Measurements from ENCODE around the gene NTRK3. TPM values are rescaled to one million over a fixed set of nuclear protein-coding genes. Genes with fewer than 3 reads are reported as not detected.

Gene NTRK3
- total RNA-seq, 1 donor from 2014 or later, result not detected

DNA sequence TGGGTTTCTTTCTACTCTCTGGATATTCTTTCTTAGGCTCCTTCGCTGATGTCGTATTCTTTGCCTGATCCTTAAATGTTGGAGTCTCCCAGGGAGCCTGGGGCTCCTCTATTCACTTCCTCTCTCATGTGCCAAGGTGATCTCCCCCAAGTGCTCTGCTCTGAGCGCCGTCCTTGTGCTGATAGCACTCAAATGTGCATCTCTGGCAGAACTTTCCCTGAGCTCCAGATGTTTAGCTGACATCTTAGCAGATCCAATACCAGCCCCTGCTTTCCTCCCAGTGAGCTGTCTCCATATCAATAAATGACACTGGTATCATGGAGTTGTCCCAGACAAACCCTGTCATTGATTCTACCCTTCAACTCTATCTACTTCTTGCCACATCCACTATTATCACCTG is 62.4 kb downstream of the NTRK3 start:
- no peak overlapping the region for H3K27ac Mint-ChIP-seq
- H3K27me3 Mint-ChIP-seq, result peaks cover 23% of the 10 kb centered on the region
- no peaks in the 10 kb centered on the region for H3K36me3 Mint-ChIP-seq (ENCODE audit: insufficient read depth)
- H3K4me1 Mint-ChIP-seq (ENCODE audit: low read depth), result no peaks in the 10 kb centered on the region
- no peak for DNase-seq (ENCODE audit: low spot score, unreplicated experiment)
- H3K4me3 Mint-ChIP-seq (ENCODE audit: low read depth), result no peak overlapping the region
- no peaks in the 10 kb centered on the region for H3K9me3 Mint-ChIP-seq (ENCODE audit: low read depth)
- TF ChIP-seq, protein P1, sequence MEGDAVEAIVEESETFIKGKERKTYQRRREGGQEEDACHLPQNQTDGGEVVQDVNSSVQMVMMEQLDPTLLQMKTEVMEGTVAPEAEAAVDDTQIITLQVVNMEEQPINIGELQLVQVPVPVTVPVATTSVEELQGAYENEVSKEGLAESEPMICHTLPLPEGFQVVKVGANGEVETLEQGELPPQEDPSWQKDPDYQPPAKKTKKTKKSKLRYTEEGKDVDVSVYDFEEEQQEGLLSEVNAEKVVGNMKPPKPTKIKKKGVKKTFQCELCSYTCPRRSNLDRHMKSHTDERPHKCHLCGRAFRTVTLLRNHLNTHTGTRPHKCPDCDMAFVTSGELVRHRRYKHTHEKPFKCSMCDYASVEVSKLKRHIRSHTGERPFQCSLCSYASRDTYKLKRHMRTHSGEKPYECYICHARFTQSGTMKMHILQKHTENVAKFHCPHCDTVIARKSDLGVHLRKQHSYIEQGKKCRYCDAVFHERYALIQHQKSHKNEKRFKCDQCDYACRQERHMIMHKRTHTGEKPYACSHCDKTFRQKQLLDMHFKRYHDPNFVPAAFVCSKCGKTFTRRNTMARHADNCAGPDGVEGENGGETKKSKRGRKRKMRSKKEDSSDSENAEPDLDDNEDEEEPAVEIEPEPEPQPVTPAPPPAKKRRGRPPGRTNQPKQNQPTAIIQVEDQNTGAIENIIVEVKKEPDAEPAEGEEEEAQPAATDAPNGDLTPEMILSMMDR (IDR thresholded peaks at IDR 0.05; ENCODE audit: unreplicated experiment), result no peak

DNA sequence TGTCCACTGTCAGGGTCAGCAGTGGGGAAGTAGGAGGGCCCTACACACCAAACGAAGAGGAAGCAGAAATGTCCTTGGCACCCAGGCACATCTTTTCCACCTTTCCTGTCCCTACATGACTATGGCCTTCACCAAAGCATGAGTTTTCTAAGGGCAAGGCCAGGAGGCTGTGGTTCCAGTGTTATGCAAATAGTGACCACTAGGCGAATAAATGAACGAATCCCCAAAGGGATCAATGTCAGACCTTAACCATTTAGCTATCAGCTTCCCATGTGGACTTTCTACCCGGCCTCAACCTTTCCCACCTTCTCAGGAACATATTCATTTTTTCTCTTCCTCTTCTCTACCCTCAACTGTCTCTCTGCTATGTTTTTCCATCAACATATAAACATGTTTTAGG is 63.1 kb downstream of the NTRK3 start:
- no peaks in the 10 kb centered on the region for H3K9me3 Mint-ChIP-seq (ENCODE audit: low read depth)
- no peak for DNase-seq (ENCODE audit: low spot score, unreplicated experiment)
- no peaks in the 10 kb centered on the region for H3K36me3 Mint-ChIP-seq (ENCODE audit: insufficient read depth)
- H3K27me3 Mint-ChIP-seq, result peaks cover 22% of the 10 kb centered on the region
- TF ChIP-seq, protein P1 (IDR thresholded peaks at IDR 0.05; ENCODE audit: unreplicated experiment), result peak; percentile 36
- H3K27ac Mint-ChIP-seq, result no peak overlapping the region
- no peak overlapping the region for H3K4me3 Mint-ChIP-seq (ENCODE audit: low read depth)
- H3K4me1 Mint-ChIP-seq (ENCODE audit: low read depth), result no peaks in the 10 kb centered on the region

DNA sequence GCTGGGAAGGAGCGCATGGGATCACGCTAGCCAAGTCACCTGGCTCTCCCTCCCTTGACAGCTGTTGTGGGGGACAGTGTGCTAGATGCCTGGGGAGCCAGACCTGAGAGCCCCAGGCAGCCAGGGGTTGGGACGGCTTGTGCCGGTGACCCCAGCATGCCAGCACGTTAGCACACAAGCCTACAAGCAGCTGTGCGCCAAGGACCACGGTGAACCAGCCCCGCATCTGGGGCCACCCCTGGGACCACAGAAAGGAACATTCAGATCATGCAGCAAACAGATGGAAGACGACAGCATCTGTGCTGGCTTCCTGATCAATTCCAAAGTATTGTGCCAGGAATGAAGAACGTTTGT is 64.8 kb downstream of the NTRK3 start:
- peaks cover 19% of the 10 kb centered on the region for H3K27me3 Mint-ChIP-seq

DNA sequence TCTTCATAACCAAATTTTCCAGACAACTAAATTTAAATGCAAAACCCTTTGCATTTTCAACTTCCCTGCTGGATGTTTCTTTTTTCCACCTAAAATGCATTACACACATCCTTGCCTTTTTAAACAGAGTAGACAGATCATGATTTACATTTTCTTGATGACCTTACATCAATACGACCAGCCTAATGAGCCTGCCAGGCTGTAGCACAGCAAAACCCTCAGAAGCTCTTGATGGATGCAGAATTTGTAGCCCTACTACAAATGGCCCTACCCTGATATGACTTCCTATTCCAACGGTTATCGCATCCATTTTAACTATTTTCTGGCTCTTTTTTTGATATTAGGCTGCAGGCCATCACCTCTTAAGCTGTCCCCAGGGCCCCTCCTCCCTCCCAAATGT is 66.3 kb downstream of the NTRK3 start:
- Mint-ChIP-seq H3K27me3 (peaks cover 19% of the 10 kb centered on the region), H3K36me3 (ENCODE audit: insufficient read depth) (no peaks in the 10 kb centered on the region), H3K27ac (no peak overlapping the region), H3K9me3 (ENCODE audit: low read depth) (no peaks in the 10 kb centered on the region), H3K4me1 (ENCODE audit: low read depth) (no peaks in the 10 kb centered on the region), H3K4me3 (ENCODE audit: low read depth) (no peak overlapping the region)
- DNase-seq (ENCODE audit: low spot score, unreplicated experiment), result no peak
- TF ChIP-seq, protein P1 (IDR thresholded peaks at IDR 0.05; ENCODE audit: unreplicated experiment), result no peak

More for the DNA sequence above, 64.8 kb downstream of the NTRK3 start:
- Mint-ChIP-seq H3K4me1 (ENCODE audit: low read depth) (no peaks in the 10 kb centered on the region), H3K4me3 (ENCODE audit: low read depth) (no peak overlapping the region), H3K27ac (no peak overlapping the region), H3K36me3 (ENCODE audit: insufficient read depth) (no peaks in the 10 kb centered on the region), H3K9me3 (ENCODE audit: low read depth) (no peaks in the 10 kb centered on the region)
- no peak for DNase-seq (ENCODE audit: low spot score, unreplicated experiment)
- TF ChIP-seq, protein P1 (IDR thresholded peaks at IDR 0.05; ENCODE audit: unreplicated experiment), result no peak

DNA sequence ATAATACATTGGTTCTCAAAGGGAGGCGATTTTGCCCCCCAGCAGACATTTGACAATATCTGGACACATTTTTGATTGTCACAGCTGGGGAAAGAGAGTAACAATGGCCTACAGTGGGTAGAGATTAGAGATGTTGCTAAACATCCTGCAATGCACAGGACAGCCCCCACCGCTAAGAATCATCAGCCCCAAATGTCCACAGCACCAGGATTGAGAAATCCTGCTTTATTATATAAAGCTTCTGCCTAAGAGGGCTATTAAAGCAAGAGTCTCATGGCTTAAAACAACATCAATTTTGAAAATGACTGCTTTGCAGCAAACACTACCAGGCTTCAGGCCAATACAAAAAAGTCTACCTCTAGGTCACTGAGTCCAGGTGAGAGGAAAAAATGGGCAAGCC is 68.2 kb downstream of the NTRK3 start:
- TF ChIP-seq, protein P1 (IDR thresholded peaks at IDR 0.05; ENCODE audit: unreplicated experiment), result no peak
- Mint-ChIP-seq H3K4me1 (ENCODE audit: low read depth) (no peaks in the 10 kb centered on the region), H3K9me3 (ENCODE audit: low read depth) (no peaks in the 10 kb centered on the region), H3K27me3 (peaks cover 14% of the 10 kb centered on the region), H3K36me3 (ENCODE audit: insufficient read depth) (no peaks in the 10 kb centered on the region), H3K4me3 (ENCODE audit: low read depth) (no peak overlapping the region), H3K27ac (no peak overlapping the region)
- DNase-seq (ENCODE audit: low spot score, unreplicated experiment), result no peak

Measured in progenitor cell of endocrine pancreas (in vitro differentiated cells).